ENCODE measurements around the gene RBMY1D.
"Not testable (repeated sequence)": the region's sequence is repeated elsewhere in the genome, so short reads cannot be mapped to it uniquely, and the experiment has no call there.

Gene RBMY1D

GRCh38 chrY:21894426-21894825 is at the start of gene RBMY1D:
TSS of gene RBMY1D (minus strand) at chrY:21894526. CDS start at chrY:21892513, 2,013 bp downstream.
- not testable (repeated sequence) for DNase-seq (ENCODE audit: low spot score)

- not testable (repeated sequence) for DNase-seq (ENCODE audit: low spot score)
Measured at GRCh38 chrY:21917932-21918331, 23.6 kb upstream of the RBMY1D start, which contains the start of gene RBMY1E. TSS of gene RBMY1E (minus strand) at chrY:21918032. CDS start at chrY:21916054, 1,978 bp downstream.

- not testable (repeated sequence) for DNase-seq (ENCODE audit: low spot score)
Measured at GRCh38 chrY:21869407-21870076, 24.8 kb downstream of the RBMY1D start.

- DNase-seq (ENCODE audit: low spot score) = no peak
Measured at GRCh38 chrY:21845481-21845880, 48.8 kb downstream of the RBMY1D start.

- no peak for DNase-seq (ENCODE audit: low spot score)
Measured at GRCh38 chrY:21842090-21842489, 52.2 kb downstream of the RBMY1D start.

GRCh38 chrY:21839489-21839888 is 54.8 kb downstream of the RBMY1D start:
- DNase-seq (ENCODE audit: low spot score) = no peak

- no peak for DNase-seq (ENCODE audit: low spot score)
Measured at GRCh38 chrY:21836343-21836742, 58.0 kb downstream of the RBMY1D start.

- DNase-seq (ENCODE audit: low spot score) = no peak
Measured at GRCh38 chrY:21835052-21835451, 59.3 kb downstream of the RBMY1D start.
